ENCODE measurements around the gene TMOD3. TPM values are rescaled to one million over a fixed set of nuclear protein-coding genes. Genes with fewer than 3 reads are reported as not detected.
"Not testable (repeated sequence)": the region's sequence is repeated elsewhere in the genome, so short reads cannot be mapped to it uniquely, and the experiment has no call there.

TMOD3 gene
- polyA plus RNA-seq, 12 donors: 14.4 to 50.0 (median 20.2) TPM

GRCh38 chr15:51861557-51862359 is 32.3 kb downstream of the TMOD3 start:
- no peak for DNase-seq

DNA sequence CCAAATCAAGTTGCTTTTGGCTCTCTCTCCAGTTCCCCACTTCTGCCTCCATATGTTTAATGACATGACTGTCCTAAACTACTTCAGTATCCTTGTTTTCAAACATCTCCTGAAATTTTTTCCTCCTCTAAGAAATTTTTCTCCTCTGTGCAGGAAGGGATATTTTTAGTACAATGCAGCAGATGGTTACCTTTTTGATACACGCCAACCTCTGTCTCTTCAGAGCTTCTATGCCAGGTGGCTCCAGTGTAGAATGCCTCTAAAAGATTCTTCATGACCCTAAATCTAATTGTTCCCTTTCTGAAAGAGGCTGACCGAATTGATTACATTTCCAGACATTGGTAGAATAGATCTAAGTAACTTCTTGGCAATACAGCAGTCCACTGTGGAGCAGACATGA is 33.7 kb downstream of the TMOD3 start:
- no peak for DNase-seq

DNA sequence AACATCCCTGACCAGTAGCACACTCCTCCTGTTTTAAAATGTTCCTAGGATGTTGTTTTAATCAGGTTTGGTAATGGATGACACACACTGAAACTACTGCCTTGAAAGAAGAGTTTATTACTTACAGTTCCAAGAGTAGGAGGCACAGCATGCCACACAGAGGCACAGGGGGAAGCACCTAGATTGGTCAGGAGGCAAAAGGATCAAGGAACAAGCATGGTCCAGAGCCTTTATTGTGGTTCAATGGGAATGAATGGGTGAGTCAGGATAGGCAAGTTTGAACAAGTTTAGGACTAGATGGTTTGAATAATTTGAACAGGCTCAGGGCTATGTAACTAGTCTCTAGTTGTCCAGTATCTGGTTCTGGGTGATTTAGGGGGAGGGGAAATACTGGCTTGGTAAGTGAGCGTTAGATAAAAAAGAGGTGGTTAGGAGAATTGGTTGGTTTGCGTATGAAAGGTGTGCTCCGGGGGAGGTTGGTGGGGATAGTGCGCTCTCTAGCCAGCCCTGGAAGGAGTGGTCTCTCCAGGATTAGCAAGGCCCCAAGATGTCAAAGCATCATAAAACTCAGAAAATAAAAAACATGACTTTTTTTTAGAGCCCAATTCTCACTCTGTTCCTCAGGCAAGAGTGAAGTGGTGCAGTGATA is 35.1 kb downstream of the TMOD3 start:
- no peak for DNase-seq

- DNase-seq: no peak
Observed at GRCh38 chr15:51865317-51865716, 35.9 kb downstream of the TMOD3 start.

DNA sequence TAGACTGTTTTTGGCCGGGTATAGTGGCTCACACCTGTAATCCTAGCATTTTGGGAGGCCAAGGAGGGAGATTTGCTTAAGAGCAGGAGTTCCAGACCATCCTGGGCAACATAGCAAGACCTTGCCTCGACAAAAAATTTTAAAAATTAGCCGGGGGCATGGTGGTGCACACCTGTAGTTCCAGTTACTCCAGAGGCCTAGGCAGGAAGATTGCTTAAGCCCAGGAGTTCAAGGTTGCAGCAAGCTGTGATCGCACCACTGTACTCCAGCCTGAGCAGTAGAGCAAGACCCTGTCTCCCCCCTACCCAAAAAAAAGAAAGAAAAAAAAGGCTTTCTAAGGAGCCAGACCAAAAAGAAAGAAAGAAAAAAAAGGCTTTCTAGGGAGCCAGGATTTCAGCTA is 36.7 kb downstream of the TMOD3 start:
- DNase-seq: no peak

DNA sequence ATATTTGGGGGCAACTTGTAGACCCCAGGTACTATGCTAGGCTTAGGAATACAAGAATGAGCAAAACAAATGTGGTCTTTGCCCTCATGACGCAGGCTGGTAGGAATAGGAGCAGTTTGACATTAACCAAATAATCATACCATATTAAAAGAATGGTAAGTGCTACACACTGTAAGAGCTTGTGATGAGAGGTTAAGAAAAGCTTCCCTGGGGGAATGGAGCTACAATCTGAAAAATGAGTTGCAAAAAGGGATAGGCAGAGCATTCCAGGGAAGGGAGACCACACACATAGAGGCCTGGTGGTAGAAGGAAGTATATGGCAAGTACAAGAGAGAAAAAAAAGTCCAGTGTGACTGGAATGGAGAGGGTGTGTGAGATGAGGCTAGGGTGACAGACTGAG is 37.3 kb downstream of the TMOD3 start:
- no peak for DNase-seq

DNA sequence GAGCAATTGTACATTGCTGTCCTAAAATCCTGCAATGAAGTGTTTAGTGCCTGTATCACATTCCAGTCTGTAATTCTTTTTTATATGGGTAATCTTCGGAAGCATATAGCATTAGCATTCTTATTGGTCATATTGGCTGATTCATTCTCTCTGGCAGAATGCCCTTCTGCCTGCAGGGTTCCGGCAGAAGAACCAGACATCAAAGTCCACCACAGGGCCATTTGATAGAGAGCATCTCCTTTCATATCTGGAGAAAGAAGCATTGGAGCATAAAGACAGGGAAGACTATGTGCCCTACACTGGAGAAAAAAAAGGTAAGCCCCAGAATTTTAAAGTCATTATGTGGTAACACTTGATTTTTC is 39.6 kb downstream of the TMOD3 start:
- DNase-seq: no peak

GRCh38 chr15:51870774-51871173 is 41.3 kb downstream of the TMOD3 start:
- DNase-seq: no peak

DNA sequence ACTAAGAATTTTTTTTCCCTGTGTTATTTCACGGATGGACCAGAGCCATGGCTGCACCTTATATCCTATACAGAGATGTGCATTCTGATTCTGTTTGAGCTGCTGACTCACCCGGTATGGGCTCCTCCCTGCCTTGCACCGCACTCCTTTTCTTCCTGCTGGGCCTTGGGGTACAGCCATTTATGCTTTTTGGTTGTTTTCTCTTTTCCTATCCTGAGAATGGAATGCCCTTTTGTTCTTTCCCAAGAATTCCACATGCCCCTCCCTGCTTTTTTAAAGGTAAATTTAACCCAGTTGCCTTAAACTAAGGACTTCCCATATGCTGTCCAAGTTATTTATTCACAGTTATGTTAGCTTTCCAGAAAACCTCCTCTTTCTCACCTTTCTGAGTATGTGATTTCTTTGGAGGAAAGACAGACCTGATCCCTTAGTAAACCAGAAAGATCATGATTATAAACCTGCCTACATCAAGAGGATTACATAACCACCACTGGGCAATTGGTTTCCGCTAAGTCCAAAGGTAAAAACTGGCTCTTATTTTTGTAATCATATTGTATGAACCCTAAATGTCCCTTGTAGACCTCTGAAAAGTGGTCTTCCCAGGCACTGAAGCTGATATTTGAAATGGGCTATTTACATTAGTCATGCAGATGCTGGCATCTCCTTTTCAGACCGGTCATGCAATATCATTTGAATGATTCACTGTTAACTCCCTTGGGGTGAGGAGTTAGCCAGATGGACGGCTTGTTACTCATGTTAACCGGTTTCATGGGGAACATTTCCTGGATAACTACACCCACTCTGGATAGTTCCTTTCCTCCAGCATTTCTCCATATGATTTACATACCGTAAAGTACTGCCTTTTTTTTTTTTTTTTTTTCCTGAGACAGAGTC is 45.5 kb downstream of the TMOD3 start:
- peak; percentile 45 for DNase-seq

DNA sequence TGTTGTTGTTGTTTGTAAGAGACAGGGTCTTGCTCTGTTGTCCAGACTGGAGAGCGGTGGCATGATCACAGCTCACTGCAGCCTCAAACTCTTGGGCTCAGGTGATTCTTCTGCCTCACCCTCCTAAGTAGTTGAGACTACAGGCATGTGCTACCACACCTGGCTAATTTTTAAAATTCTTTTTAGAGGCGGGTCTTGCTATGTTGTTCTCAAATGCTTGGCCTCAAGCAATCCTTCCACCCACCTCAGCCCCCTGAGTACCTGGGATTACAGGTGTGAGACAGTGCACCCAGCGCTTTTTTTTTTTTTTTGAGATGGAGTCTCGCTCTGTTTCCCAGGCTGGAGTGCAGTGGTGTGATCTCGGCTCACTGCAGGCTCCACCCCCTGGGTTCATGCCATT is 46.7 kb downstream of the TMOD3 start:
- no peak for DNase-seq

DNA sequence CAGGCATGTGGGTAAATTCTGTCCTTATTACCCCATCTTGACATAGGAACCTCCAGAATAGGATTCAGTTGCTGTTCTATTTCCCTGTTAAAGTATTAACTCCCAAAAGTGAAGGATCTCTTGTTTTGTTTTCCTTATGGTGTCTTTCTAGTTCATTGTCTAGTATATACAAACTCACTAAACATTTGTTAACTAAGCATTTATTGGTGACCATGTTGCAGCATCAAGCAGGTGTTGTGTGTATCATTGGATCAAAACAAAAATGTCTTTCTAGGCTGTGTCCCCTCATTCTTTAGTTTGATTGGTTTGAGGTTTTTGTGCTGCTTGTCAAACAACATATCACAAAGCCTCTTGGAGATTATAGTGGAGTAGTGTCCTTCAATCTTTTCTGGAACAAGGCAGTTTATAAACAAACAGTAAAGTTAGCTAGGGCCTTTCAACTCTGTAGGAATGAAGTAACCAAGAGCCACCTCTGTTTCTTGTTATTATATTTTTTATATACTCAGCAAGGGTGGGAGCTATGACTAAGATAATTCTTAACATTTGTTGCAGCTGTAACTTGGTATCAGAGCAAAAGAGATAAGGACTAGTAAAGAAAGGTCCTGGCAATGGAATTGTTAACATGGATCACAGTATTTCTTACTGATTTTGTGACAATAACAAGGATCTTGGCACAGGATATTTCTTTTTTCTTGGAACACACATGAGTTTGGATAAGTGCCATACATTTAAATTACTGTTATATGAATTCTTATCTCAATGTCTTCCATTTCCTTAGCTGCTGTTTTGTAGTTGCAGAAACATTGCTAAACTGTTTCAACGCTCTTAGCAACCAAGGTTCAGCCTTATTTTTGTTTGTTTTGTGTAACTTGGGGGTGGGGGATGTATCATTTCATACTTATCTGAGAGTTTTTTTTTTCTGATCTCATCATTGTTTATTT is 49.3 kb downstream of the TMOD3 start:
- DNase-seq: peak; percentile 59

GRCh38 chr15:51879555-51879954 is 50.1 kb downstream of the TMOD3 start:
- no peak for DNase-seq

GRCh38 chr15:51883271-51883837 is 53.9 kb downstream of the TMOD3 start:
- no peak for DNase-seq

GRCh38 chr15:51884041-51884440 is 54.6 kb downstream of the TMOD3 start:
- DNase-seq: no peak

GRCh38 chr15:51884517-51885236 is 55.2 kb downstream of the TMOD3 start:
- DNase-seq: no peak

DNA sequence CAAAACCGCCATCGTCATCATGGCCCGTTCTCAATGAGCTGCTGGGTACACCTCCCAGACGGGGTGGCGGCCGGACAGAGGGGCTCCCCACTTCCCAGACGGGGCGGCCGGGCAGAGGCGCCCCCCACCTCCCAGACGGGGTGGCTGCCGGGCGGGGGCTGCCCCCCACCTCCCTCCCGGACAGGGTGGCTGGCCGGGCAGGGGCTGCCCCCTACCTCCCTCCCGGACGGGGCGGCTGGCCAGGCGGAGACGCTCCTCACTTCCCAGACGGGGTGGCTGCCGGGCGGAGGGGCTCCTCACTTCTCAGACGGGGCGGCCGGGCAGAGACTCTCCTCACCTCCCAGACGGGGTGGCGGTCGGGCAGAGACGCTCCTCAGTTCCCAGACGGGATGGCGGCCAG is 56.3 kb downstream of the TMOD3 start:
- not testable (repeated sequence) for DNase-seq

DNA sequence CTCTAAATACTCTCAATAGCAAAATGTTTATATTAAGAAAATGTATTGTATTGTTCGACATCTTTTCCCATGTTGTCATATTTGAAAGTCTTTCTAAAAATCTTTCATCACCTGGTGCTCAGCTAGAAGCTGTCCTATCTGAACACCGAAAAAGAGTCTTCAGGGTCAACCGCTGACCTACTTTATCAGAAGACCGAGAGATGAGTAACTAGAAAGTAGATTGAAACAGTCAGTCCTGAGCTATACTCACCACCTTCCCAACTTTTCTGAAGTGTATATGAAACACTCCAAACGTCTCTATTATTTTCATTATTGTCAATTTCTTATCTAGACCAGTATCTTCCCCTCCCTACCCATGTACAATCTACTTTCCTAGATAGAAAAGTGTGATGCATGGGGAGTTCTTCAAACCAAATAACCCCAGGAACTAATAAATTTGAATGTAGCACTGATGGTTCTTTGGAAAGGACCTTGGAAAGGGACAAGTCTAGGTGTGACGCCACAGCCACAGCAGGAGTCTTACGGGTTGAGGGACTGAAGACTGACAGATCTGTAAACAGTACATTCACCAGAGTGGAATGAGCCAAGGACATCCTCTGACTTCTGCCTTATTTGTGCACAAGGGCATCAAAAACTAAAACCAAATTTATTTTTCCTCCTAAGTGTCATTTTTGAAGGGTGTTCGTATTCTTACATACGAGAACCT is 58.6 kb downstream of the TMOD3 start:
- no peak for DNase-seq

GRCh38 chr15:51888593-51889195 is 59.2 kb downstream of the TMOD3 start:
- no peak for DNase-seq

GRCh38 chr15:51889486-51889885 is 60.0 kb downstream of the TMOD3 start:
- DNase-seq: no peak
